NCI-H748 (cell line): ENCODE results near the gene ZNF397.
A peak's percentile ranks its signal among the peaks of the same experiment; 100 is the strongest.

Experiments used
- DNase-seq: peaks from one replicate; lab custom pipeline; 2025; ENCODE audit not compliant: unreplicated experiment; lab: John Stamatoyannopoulos, UW

The ZNF397 gene

GRCh38 chr18:35245719-35246317 lies 5.0 kb downstream of the ZNF397 start:
- DNase-seq: no peak

- no peak for DNase-seq
These were observed 6.0 kb downstream of the ZNF397 start for GRCh38 chr18:35246831-35247230.

DNA sequence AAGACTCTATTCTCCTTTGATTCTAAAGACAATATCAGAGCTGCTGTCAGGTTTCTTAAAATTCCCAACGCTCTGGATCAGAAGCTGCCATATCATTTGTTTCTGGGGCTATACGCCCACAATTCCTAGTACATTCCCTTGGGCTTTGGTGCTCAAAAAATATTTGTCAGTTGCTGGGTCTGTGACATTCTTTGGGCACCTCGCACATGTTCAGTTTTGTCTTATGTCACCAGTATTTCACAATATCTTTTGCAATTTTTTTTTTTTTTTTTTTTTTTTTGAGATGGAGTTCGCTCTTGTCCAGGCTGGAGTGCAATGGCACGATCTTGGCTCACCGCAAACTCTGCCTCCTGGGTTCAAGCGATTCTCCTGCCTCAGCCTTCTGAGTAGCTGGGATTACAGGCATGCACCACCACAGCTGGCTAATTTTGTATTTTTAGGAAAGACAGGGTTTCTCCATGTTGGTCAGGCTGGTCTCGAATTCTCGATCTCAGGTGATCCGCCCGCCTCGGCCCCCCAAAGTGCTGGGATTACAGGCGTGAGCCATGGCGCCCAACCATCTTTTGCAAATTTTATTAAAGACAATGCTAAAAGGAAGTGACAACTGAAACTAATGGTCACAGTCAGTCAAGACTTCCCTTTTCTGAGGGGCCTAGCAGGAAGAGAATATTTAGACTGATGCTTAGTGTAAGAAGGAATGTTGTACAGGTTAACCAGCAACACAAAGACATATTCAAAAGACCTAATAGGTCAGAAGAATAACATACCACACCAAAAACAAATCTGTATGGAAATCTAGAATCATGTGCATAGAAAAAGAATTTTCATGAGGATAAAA lies 6.8 kb downstream of the ZNF397 start:
- no peak for DNase-seq

DNA sequence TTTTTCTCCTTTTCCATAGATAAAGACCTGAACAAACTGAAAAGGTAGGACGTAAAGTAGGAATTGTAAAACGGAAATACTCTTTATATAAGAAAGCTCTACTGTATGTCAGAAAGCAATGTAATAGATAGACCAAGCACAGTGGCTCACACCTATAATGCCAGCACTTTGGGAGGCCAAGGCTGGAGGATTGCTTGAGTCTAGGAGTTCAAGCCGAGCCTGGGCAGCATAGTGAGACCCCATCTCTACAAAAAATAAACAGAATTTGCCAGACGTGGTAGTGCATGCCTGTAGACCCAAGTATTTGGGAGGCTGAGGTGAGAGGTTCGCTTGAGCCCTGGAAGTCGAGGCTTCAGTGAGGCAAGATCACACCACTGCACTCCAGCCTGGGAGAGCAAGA lies 7.6 kb downstream of the ZNF397 start:
- no peak for DNase-seq

- no peak for DNase-seq
These were observed 11.6 kb downstream of the ZNF397 start for GRCh38 chr18:35252466-35252865.

DNA sequence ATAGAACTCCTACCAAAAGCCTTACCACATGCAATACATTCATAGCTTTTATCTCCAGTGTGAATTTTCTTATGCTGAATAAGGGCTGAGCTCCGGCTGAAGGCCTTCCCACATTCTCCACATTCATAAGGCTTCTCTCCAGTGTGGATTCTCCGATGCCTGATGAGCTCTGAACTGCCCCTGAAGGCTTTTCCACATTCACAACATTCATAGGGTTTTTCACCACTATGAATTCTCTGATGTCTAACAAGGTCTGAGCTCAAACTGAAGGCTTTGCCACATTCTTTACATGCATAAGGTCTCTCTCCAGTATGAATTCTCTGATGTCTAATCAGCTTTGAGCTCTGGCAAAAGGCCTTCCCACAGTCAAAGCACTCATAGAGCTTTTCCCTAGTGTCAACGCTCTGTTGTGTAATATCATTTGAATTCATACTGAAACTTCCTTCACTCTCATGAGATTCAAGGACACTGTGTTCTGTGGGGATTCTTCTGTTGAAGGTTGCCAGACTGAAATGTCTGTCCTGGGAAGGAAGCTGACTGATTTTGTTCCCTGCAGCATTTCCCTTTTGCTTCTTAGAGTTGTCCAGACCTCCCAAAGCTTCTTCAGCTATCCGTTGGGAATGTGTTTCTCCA lies 12.9 kb downstream of the ZNF397 start:
- DNase-seq: no peak

DNA sequence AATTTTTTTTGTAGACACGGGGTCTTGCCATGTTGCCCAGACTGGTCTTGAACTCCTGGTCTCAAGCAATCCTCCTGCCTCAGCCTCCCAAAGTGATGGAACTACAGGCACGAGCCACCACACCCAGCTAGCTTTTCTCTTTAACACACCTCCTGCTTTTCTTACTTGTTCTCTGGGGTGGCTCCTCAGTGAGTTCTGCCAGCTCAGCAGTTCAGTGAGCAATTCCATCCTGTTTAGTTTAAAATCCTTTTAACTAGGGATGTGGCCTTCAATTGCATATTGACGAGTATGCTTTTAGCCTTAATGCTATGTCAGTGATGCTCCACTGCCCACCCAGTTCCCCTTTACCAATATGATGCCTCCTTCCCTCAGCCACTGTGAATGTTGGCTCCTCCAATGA lies 16.1 kb downstream of the ZNF397 start:
- no peak for DNase-seq

DNA sequence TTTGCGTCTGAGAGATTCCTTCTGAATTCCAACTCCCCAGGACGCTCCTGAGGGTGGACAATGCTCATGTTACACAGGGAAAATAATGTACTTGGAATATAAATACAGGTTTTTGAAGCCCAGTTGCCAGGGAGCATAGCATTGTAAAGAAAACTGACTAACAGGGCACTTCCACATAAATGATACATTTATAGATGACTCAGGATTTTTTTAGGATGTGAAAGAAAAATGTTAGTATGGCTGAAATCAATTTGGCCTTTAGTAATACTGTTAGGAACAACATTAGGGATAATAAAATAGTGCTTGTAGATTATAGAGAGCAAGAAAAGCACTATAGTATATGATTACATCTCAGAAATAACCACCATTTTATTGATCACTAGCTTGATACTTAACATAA lies 23.6 kb downstream of the ZNF397 start:
- DNase-seq: no peak

DNA sequence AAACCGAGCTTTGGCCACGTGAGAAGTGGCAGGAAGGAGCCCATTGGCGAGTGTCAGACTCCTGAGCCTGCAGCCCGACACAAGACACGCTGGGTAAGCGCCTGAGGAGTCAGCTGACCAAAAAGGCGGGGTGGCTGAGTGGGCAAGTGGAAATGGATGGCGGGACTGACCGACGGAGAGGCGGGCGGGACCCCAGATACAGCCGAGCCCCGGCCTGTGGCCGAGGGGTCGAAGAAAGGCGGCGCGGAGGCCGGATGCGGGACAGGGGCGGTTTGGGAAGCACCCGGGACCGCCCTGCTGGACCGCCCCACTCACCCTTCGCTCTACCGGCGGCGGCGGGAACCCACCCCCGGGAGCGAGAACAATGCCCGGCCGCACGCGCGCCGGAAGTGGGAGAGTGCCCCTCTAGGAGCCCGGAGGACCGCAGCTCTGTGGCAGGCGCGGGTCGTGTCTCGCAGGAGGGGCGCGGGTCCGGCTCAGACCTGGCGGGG lies 26.4 kb downstream of the ZNF397 start:
- peak; percentile 95 for DNase-seq

GRCh38 chr18:35267809-35268208 lies 27.0 kb downstream of the ZNF397 start:
- DNase-seq: no peak

- DNase-seq: no peak
These were observed 28.0 kb downstream of the ZNF397 start for GRCh38 chr18:35268821-35269220.

DNA sequence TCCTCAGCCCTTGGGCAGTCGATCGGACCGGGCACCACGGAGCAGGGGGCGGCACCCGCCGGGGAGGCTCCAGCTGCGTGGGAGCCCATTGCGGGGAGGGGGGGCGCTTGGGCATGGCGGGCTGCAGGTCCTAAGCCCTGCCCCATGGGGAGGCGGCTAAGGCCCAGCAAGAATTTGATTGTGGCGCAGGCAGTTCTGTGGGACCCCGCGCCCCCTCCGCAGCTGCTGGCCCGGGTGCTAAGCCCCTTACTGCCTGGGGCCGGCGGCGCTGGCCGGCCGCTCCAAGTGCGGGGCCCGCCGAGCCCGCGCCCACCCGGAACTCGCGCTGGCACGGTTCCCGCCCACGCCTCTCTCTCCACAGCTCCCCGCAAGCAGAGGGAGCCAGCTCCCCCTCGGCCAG lies 30.8 kb downstream of the ZNF397 start:
- no peak for DNase-seq

- DNase-seq: no peak
These were observed 35.4 kb downstream of the ZNF397 start for GRCh38 chr18:35276267-35276666.

GRCh38 chr18:35277633-35278032 lies 36.8 kb downstream of the ZNF397 start:
- DNase-seq: no peak

DNA sequence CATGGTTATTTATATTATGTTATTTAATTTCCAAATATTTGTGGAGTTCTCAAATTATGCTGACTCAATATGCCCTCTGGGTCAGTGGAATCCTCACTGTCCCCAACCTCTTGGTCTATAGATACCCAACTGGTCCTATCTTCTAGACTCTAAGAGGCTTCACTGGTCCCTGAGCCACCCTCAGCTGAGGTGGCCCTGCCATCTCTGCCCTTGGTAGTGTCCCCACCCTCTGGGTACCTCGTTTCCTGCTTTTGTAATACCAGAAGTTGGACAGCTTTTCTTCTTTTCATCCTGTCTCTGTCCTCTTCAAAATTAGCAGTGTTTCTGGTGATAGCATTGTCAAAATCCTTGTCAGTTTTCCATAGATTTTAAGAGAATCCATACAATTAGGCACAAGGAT lies 37.3 kb downstream of the ZNF397 start:
- DNase-seq: no peak

DNA sequence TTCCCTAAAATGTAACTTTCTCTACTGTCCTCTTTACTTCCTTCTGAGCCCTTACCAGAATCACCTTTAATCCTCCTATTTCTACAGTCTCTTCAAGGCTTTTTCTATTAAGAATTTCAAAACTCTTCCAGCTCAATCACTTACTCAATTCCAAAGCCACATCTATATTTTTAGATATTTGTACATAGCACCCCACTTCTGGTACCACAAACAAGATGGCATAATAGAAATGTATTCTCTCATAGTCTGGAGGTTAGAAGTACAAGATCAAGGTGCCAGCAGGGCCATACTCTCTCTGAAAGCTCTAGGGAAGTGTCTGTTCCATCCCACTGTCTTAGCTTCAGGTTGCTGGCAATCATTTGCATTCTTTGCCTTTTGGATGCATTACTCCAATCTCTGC lies 38.1 kb downstream of the ZNF397 start:
- no peak for DNase-seq

DNA sequence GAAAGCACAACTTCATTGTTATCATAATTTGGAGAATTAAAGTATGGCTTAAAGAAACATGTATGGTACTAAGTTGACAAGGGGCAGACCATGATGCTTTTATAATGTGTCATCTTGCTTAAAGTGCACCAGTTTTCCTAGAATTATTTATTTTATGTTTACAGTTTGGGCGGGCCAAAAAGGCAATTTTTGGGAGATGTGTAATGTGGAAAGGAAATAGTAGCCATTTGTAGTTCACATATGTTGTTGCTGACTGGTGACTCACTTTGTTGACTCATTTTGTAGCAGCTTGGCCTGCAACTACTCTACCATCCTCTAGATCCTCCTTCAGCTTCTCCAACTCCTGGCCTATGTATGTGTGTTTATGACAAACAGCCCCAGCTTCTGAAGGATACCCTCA lies 41.5 kb downstream of the ZNF397 start:
- DNase-seq: no peak

- no peak for DNase-seq
These were observed 43.3 kb downstream of the ZNF397 start for GRCh38 chr18:35283923-35284794.

- no peak for DNase-seq
These were observed 44.0 kb downstream of the ZNF397 start for GRCh38 chr18:35284841-35285240.

- DNase-seq: peak; percentile 27
These were observed 48.5 kb downstream of the ZNF397 start for GRCh38 chr18:35289293-35289692.

- peak; percentile 53 for DNase-seq
These were observed 48.9 kb downstream of the ZNF397 start for GRCh38 chr18:35289727-35290093.
